UCSD-AML1 (cell line): ENCODE measurements around the gene E2F6.

Experiments used
- DNase-seq: peaks from one replicate; lab custom pipeline; 2025; ENCODE audit not compliant: unreplicated experiment; lab: John Stamatoyannopoulos, UW

The E2F6 gene

DNA sequence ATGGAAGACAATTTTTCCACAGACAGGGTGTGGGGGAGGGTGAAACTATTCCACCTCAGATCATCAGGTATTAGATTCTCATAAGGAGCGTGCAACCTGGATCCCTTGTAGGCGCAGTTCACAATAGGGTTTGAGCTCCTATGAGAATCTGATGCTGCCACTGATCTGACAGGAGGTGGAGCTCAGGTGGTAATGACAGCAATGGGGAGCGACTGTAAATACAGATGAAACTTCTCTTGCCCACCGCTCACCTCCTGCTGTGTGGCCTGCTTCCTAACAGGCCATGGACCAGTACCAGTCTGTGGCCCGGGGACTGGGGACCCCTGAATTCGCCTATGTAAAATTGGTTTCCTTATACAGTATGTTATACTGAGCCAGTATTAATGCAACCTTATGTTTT, 27.3 kb upstream of the E2F6 start:
- DNase-seq: no peak

DNA sequence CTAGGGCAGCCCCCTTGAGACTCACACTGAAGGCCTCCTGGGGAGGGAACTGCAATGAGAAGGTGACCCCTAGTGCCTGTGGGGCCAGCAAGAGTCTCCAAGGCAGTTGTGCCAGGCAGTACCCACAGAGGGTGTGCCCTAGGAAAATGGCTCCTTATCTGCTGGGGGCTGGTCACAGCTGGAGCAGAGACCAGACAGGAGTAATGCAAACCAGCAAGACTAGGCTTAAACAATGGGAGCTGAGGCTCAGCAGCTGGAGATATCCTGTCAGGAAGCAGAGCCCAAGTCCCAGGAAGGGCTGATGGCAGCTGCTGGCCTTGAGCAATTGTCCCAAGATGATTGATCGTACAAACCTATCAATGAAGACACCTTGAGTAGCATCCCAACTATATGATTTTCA, 26.8 kb upstream of the E2F6 start:
- no peak for DNase-seq

DNA sequence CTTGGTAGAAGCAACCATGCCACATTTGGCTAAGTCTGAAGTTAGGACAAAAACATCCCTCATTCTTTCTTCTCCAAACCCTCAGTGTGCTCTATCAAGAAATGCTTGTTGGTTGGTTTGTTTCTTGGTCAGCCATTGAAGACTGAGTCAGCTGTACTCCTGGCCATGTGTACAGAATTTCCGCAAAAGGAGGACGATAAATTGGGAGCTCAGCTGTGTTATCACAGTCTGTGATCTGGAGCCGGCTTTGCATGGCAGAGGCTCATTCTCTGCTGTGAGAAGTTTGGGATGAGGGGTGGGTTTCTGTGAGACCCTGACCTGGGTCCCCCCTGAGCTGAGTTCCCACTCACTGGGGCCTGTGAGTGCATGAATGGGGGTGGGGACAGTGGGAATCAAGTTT, 26.3 kb upstream of the E2F6 start:
- no peak for DNase-seq

DNA sequence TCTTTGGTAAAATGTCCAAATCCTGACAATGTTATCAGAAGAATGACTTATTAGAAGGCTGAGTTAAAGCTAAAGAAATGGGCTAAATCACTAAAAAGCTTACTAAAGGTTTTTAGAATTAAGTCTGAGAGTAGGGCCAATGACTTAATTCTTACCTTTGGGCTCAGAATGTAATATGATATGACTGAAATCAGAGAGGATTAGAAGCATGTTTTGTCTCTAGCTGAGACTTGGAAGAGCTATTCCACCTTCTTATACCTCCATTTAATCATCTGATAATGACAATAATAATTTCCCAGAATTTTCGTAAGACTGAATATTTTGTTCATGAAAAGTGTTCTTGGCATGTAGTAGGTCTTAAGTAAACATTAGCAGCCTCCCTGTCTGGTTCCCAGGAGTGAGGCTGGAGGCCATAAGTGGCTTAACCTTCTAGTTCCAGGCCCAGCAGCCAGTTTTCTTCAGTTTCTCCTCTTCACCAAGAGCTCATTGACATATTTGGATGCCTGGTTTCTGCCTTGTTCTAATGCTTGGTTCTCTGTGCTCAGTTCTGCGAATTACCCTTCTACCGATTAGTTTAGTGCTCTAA, 25.5 kb upstream of the E2F6 start:
- no peak for DNase-seq

DNA sequence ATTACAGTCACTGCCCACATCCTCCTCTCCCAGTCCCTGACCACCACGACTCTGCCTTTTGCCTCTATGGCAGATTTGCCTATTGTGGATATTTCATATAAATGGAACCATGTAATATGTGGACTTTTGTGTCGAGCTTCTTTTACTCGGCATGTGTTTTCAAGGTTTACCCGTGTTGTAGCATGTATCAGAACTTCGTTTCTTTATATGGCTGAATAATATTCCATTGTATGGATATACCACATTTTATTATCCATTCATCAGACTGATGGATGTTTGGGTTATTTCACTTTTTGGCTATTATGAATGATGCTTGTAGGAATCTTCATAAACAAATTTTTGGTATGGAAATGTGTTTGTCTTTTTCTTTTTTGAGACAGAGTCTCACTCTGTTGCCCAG, 24.2 kb upstream of the E2F6 start:
- no peak for DNase-seq

DNA sequence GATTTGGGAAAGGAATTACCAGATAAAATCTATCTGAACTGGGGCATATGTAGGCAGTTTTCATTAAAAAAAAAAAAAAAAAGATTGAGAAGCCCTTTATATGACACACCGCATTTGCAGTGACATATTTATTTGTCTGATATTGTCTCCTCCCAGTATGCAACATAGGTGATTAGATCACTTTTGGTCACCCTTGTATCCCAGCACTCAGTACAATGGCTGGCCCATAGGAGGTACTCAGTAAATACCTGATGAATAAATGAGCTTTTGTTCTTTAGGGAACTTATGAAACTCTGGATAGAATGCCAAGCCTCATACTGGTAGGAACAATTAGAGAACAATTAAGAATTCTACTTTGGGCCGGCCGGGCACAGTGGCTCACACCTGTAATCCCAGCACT, 22.8 kb upstream of the E2F6 start:
- DNase-seq: no peak

DNA sequence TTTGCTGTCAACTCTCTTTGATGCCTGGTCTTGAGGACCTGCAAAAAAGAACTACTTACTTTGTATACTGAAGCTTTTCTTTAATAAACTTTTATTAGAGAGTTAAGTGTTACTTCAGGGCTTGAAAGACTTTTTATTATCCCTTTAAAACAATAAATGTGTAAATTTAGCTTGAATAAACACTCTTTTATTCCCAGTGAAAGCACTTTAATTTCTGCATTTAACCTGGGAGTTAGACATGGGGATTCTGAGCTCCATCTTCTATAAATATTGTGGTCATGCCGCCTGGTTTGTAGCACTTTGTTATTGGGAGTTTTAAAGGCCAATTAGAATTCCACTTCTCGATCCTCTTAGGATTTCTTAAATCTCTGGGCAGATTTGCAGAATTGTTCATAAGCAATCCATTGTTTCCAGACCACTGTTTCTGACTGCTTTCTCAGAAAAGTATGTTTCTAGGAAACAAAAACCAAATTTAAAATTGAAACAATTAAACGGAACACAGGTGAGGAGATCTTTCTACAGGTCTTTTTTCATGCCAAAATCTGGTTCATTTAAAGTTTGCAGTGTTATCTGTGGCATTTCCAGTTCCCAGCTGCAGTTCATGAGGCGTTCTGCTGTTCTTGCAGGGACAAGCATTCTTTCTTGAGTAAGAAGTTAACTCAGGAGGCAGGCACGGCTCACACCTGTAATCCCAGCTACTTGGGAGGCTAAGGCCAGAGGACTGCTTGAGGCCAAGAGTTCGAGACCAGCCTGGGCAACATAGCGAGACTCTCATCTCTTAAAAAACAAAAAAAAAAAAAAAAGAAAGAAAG, 18.1 kb upstream of the E2F6 start:
- DNase-seq: no peak

DNA sequence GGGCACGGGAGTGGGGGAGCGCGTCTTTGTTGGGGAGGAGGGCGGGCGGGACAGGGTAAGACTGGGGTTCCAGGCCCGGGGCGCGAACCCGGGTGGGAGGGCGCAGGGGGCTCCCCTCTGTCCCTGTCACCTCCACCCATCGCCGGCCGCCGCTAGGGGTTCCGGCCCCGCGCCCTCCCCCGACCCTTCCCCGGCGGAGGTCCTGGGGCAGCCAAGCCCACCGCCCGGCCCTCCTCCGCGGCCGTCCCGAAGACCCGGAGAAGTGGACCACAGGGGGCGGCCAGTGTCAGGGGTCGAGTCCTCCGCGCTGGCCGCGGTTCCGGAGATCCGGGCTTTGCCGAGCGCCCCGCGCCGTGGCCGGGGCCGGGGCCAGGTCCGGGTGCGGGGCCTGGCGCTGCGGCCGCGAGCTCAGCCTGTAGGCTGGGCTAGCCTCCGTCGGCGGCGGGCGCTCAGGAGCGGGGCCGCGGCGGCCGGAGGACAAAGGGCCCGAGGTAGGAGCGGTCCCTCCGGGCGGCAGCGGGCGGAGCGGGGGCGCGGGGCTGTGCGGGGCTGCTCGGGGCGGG, 16.6 kb upstream of the E2F6 start:
- no peak for DNase-seq

DNA sequence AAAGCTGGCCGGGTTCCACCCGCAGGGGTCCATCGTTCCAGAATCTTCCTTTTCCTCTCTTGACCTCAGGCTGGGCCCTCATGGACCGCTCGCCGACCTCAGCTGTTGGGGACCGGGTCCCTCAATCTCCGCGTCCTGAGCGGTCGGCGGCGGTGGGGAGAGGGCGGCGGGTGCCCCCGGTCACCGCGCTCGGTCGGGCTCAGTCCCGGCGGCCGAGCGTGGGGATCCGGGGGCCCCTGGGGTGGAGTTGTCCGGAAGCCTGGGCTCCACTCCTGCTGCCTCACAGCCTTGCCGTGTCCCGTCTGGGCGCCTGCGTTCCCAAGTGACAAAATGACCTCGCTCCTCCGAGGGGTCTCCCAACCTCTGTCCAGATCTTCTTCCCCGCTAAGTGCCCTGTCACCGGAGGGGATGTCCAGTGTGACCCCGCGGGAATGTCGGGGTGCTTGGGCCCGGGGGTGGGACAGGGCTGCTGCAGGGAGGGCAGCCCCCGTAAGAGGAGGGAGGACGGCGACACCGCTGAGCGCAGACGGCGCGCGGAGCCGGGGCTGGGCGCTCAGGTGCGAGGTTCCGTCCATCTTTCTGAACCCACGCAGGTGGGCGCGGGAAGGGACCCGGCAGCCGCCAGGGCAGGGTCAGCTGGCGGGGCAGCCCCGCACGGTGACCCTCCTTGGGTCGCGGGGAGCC, 16.0 kb upstream of the E2F6 start:
- no peak for DNase-seq

DNA sequence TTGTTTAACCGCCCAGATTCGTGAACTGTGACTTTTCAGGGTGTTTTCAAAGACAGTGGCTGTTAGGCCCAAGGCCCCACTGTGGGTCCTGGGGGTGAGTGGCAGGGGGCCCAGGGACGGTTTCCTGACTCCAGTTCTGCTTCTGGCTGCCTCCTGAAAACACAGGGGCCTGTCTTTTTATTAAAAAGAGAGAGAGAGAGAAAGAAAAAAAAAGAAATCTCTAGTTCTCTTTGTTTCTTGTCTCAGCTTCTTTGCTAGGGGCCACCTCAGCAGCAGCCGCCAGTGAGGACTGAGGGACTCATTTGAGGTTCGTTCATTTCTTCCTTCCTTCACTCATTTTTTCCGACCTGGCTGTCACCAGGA, 15.4 kb upstream of the E2F6 start:
- no peak for DNase-seq

DNA sequence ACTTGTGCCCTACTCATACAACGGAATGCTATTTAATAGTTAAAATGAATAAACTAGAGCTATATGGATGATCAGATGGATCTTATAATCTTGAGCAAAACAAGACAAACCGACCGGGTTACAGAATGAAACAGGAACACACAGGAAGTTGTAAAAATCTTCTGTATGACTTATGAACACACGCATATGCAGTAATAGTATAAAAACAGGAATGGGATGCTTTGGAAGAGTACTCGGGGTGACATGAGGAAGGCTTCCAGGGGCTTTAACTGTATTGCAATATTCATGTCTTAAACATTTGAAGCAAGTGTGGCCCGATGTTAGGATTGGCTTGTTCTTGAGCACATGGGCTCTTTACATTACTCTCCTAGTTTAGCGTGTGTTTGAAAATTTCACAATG, 14.9 kb upstream of the E2F6 start:
- DNase-seq: no peak

DNA sequence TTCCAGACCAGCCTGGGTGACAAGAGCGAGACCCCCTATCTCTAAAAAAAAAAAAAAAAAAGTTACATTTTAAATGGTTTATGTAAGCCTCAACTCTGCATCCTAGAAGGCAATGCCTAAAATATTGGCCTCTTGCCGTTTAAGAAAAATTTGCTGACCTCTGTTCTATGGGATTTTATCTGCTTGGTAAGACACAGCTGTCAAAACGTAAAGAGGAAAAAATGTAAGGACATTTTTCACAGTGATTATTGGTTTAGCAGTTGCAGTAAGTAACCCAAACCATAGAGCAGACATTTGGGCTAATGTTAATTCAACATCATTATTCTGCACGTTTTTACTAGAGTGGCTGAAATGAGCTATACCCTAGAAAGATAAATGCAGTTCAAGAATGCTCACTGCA, 14.4 kb upstream of the E2F6 start:
- DNase-seq: no peak

DNA sequence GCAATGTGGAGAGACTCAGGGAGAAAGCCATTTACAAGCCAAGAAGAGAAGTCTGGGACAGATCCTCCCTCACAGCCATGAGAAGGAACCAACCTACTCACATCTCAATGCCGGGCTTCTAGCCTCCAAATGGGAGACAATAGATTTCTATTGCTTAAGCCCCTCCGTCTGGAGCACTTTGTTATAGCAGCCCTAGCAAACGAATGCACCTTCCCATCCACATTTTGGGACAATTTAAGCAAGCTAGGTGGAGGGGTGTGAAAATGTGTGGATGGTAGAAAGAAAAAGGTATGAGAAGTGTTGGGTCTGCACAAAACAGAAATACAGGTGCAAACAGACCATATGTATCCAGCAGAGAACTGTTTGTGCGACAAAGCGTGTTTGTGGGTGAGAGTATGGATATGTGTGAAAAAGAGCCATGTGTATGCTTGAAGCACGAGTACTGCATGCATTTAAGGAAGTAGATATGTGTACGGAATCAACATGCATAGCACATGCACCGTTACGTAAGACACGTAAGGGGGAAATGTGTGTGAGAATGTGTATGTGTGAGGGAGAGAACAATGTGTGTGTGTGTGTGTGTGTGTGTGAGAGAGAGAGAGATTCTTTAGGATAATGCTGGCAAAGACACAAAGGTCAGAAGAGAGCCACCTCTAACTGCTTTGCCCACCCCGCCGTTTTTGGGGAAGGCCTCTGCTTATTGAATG, 13.1 kb upstream of the E2F6 start:
- no peak for DNase-seq

DNA sequence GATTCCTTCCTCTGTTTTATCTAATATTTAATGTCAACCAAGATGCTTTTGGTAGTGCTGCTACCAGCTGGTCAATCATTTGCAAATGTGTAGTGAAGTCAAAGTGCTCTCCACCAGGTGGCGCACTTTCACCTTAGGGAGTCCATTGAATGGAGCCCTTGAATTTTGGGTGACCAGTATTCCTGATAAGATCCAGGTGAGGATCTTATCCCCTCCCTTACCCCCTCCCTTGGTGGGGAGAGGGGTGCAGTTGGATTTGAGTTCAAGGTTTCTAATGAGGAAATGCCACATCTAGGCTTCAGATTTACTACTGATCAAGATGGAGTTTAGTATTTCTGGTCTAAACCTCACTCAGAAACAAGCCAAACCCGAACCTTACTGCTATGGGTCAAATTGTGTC, 12.0 kb upstream of the E2F6 start:
- DNase-seq: peak; percentile 67

DNA sequence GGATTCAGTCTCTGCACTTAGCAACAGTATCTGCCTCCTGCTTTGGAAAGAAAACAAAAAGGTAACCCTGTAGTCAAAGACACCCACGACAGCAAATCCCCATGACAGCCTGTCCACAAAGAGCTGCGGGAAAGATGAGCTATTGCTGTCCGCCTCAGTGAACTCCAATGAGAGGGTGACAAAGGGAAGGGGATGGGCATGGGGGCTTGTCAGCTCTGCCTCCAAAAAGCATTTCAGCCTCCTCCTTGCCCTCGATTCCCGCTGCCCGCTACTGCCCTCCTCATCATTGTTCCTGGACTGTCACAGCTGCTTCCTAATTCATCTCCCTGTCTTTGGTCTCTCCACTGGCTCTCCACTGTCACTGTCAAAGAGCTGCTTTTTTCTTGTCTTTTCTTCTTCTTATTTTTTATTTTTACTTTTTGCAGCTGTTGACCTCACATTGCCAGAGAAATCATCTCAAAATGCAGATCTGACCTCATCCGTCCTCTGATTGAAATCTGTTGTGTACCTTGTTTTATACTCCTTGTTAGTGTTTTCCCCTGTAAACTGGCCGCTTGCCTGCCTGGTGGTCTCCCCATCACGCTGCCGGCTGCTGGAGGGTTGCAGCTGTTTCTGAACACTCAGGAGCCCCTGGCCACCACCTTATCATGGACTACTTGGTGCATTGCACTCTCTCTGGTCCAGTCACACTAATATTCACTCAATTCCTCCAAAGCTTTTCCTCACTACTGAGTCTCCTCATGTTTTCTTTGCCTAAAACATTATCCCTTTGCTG, 7.9 kb upstream of the E2F6 start:
- no peak for DNase-seq

DNA sequence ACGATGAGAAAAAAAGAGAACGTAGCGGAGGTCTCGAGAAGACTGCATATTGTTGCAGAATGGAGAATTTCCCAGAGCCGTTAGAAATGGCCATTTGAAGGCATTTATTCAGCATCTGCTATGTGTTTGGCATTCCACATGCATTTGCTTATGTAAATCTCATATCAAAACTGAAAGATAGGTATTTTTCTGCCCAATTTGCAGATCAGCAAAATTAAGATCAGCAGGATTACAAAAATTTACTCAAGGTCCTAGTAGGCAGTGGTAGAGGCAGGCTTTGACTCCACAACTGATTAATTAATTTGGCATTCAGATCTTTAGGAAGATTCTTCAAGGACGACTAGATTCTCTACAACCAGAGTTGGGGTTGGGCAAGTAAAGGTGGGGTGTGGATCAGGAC, 1.8 kb upstream of the E2F6 start:
- DNase-seq: no peak

DNA sequence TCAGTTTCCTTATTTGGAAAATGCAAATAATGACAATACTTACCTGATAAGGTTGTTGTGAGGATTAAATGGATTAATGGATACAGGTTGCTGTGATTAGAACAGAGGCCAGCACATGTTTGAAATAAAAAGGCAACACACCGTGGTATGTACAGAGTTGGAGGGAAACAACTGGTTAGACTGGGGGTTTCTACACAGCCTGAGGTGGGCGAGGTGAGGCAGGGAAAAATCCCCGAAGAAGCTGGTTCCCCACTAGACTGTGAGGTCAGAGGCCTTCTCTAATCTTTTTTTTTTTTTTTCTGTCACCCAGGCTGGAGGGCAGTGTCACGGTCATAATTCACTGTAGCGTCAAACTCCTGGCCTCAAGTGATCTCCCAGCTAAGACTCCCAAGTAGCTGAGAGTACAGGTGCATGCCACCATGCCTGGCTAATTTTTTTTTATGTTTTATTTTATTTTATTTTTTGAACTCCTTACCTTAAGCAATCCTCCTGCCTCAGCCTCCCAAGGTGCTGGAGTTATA, 1.2 kb upstream of the E2F6 start:
- DNase-seq: no peak

DNA sequence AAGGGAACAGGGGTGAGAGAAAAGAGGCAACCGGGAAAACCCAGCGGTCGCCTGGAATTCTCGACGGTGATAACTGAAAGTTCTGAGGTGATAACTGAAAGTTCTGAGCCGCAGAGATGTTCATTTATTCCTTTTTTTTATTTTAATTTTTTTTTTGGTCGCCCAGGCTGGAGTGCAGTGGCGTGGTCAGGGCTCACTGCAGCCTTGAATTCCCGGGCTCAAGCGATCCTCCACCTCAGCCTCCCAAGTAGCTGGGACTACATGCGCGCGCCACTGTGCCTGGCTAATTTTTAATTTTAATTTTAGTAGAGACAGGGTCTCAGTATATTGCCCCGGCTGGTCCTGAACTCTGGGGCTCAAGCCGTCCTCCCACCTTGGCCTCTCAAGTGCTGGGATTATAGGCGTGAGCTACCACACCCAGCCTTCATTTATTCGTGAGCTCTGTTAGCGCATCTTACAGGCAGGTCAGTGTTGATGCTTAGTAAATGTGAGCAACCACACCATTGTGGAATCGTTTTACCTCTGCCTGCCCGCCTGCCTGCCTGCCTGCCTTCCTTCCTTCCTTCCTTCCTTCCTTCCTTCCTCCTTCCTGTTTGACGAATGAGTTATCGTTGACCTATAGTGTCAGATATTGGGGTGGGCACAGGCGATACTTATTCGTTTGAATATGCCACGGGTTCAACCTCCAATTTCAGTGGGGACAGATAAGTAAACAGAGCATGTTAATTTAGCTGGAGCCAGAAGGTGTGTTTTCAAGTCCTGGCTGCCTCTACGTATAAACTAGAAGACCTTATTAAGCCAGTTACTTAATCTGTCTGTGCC, 557 bp upstream of the E2F6 start:
- peak; percentile 45 for DNase-seq

DNA sequence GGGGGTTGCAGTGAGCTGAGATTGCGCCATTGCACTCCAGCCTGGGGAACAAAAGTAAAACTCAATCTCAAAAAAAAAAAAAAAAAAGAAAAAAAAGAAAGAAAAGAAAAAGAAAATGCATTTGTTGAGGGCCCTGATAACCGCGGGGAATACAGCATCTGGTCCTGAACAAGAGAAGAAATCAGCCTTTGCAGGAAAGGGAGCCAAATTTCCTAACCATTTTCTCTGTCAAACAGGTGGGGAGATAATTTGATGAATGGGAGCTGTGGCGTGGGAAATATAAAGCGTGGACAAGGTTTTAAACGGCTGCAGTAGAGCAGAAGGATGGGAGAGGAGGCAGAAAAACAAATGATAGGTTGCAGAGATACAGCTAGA, 864 bp downstream of the E2F6 start:
- no peak for DNase-seq

DNA sequence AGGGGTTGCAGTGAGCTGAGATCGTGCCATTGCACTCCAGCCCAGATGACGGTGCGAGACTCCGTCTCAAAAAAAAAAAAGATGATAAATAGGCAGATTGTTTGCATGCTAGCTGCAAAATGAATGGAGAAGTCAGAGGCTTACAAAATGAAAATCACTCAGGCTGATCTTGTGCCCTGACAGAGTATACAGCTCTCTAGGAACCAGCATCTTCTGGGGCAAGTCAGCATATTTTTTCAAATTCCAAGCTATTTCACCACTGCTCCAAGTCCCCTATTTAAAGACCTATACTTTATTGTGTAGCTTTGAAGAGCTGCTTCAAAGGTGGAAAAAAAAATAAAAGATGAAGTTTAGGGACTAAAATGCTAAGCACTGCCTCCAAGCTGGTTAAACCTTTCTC, 6.1 kb downstream of the E2F6 start:
- no peak for DNase-seq
